H1 (cell line): Measurements from ENCODE around the gene CLEC4F. TPM values are rescaled to one million over a fixed set of nuclear protein-coding genes. Genes with fewer than 3 reads are reported as not detected.

Experiments used
- BRCA1 ChIP-seq: IDR thresholded peaks from 2 replicates; pipeline ENCODE4 v1.6.1; 2012; ENCODE audit warnings: low read depth, low read length, improper control_type of control experiment
- MAFK ChIP-seq: IDR thresholded peaks from 2 replicates; pipeline ENCODE4 v1.6.1; 2012; ENCODE audit warnings: low read depth, mild to moderate bottlenecking, improper control_type of control experiment, low read length
- RNF2 ChIP-seq: fragments of 200-900, 300-1000 bp; sonication (generic); IDR thresholded peaks from 2 replicates; pipeline ENCODE4 v1.7.1; 2016; ENCODE audit warnings: borderline replicate concordance, low read depth, mild to moderate bottlenecking, antibody characterized with exemption, low read length; ENCODE audit not compliant: poor library complexity, severe bottlenecking; ENCODE audit errors: missing control alignments
- polyA plus RNA-seq, 7 experiments: library from polyadenylated mRNA; depleted of rRNA in 3 of 7; stranded (reverse) in 5 of 7; unstranded in 2 of 7; fragments of >200 nt in 5 of 7; fragments of 200-250 nt in 2 of 7; gene quantifications; 1 replicate in 5 of 7; 2 replicates in 1 of 7; 4 replicates in 1 of 7; pipeline versions ENCODE4 v1.2.1 to v1.2.3, GENCODE V29; 2011 to 2013; ENCODE audit warnings: missing spikeins in 2 of 7, mixed read lengths in 2 of 7
- total RNA-seq: library from RNA; stranded (reverse); fragmentation: NEBNext Ultra II Directional; extraction: Animal tissue kit (Norgen Biotek cat#: 25700); gene quantifications from 2 replicates; pipeline ENCODE4 v1.2.1, GENCODE V29; 2021

The CLEC4F gene
- total and polyA plus RNA-seq, 2 of the 8 experiments (the other 6 are each of a cell fraction or from before 2014, with no cell fraction given) = not detected

- TF ChIP-seq BRCA1 = no peak
- no peak for TF ChIP-seq RNF2
- TF ChIP-seq MAFK = no peak
These were observed 30.5 kb upstream of the CLEC4F start (continued) for GRCh38 chr2:70850925-70851324.
